VCaP (cell line): ENCODE data around the gene PAPOLA.
A peak's percentile ranks its signal among the peaks of the same experiment; 100 is the strongest.

ENCODE experiments used
- H3K27ac ChIP-seq: fragments of 450-650 bp; 2 replicates; pipeline ENCODE4 v1.5.1; 2017
- TF ChIP-seq, protein P1 (sequence below): fragments of 450-650 bp; conservative IDR thresholded peaks from 2 replicates; pipeline ENCODE4 v1.5.1; 2017; ENCODE audit warnings: mild to moderate bottlenecking, moderate library complexity

PAPOLA gene

GRCh38 chr14:96582411-96582961 is 80.3 kb downstream of the PAPOLA start:
- H3K27ac ChIP-seq = no peak overlapping the region
- TF ChIP-seq, protein P1, sequence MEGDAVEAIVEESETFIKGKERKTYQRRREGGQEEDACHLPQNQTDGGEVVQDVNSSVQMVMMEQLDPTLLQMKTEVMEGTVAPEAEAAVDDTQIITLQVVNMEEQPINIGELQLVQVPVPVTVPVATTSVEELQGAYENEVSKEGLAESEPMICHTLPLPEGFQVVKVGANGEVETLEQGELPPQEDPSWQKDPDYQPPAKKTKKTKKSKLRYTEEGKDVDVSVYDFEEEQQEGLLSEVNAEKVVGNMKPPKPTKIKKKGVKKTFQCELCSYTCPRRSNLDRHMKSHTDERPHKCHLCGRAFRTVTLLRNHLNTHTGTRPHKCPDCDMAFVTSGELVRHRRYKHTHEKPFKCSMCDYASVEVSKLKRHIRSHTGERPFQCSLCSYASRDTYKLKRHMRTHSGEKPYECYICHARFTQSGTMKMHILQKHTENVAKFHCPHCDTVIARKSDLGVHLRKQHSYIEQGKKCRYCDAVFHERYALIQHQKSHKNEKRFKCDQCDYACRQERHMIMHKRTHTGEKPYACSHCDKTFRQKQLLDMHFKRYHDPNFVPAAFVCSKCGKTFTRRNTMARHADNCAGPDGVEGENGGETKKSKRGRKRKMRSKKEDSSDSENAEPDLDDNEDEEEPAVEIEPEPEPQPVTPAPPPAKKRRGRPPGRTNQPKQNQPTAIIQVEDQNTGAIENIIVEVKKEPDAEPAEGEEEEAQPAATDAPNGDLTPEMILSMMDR = no peak

- TF ChIP-seq, protein P1 = no peak
- H3K27ac ChIP-seq = no peak overlapping the region
Observed at GRCh38 chr14:96582995-96583394, 80.8 kb downstream of the PAPOLA start.

DNA sequence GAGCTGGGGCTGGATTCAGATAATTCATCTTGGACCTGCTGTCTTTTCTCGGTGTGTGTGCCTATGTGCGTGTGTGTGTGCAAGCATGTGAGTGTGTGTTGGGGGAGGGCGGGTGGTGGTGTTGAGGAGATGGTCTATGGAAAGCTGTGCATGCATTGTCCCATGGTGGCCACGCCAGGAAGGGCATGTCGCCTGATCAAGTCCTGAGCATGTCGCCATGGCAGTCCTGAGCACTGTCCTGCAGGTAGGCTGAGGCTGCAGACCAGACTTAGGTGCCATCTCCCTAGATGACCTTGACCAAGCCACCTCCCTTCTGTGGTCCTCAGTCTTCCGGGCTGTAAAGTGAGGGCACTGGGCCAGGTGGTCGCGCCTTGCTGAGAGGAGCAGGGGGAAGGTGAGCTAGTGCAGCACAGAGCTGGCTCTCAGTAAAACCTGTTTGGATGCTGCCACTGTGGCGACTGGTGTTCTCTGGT is 81.4 kb downstream of the PAPOLA start:
- H3K27ac ChIP-seq = no peak overlapping the region
- TF ChIP-seq, protein P1 = no peak

DNA sequence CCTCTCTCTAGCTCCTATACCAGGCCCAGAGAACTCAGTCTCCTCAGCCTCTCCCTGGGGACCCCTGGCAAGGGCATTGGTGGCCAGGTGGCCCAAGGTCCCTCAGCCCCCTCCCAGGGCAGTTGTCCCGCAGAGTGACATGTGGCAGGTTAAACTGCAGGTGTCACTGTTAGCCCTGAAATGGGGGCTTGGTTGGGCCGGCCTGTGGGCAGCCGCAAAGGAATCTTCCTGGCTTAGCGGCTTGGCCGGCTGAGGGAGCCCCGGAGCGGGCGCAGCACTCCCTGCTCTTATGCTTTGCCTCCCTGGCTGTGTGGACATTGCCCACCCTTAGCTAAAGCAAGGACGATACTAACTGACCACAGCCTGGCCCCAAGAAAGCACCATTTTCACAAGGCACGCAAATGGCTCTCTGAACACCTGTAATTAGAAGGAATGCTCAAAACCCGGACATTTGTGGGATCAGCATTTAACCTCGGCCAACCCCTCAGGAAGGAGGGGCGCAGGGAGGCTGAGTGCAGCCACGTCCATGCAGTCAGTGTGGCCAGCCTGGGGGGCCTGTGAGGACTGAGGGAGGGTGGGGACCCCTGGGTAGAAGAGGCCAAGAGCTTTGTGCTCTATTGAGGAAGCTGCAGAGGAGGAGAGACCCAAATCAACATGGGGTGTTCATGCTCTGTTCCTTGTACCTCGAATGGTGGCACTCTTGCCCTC is 82.2 kb downstream of the PAPOLA start:
- TF ChIP-seq, protein P1 = peak; percentile 82
- no peak overlapping the region for H3K27ac ChIP-seq

GRCh38 chr14:96584907-96585671 is 82.9 kb downstream of the PAPOLA start:
- TF ChIP-seq, protein P1 = no peak
- H3K27ac ChIP-seq = no peak overlapping the region

DNA sequence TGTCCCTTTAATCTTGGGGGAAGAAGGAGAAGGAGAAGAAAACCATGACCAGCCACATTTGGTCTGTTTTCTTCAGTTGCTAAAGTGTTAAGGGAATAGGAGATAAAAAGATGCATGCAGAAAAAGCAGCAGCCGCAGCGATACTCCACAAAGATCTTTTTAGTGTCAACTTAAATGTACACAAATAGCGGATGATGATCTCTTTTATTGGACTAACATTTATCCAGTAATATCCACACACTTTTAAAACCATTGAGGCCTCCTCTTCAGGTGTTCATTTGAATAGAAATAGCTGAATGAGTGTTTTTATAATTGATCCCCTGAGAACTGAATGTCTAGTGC is 83.5 kb downstream of the PAPOLA start:
- no peak overlapping the region for H3K27ac ChIP-seq
- TF ChIP-seq, protein P1 = no peak

GRCh38 chr14:96586056-96586455 is 83.9 kb downstream of the PAPOLA start:
- TF ChIP-seq, protein P1 = no peak

More at GRCh38 chr14:96586056-96586455, 83.9 kb downstream of the PAPOLA start:
- no peak overlapping the region for H3K27ac ChIP-seq
